Heart left ventricle (tissue), 13 donors: ENCODE data around the gene RDH11.

Experiments
- POLR2A ChIP-seq, 2 donors: fragments of 450-650 bp; IDR thresholded peaks; one replicate each; pipeline ENCODE4 v1.6.1; 2017; ENCODE audit warnings: antibody characterized with exemption in 2 of 2, mild to moderate bottlenecking in 2 of 2, moderate library complexity in 2 of 2
- TF ChIP-seq, protein P1 (sequence below), 12 donors: fragments of 200-600 bp; sonication (generic) in 4 of 12; IDR thresholded peaks; one replicate each; pipeline versions ENCODE4 v1.5.0 to v1.8.0; 2018 to 2022; ENCODE audit warnings: antibody characterized with exemption in 12 of 12, mild to moderate bottlenecking in 5 of 12
- donor health status: ischemic (EF 13 %, LVEDD 7.1; RV severe dilation, severe dysfunction).
- donor health status: DM: no; HTN: yes; CAD: no.
- donor health status: DM: no; HTN: no; CAD: no.
- donor health status: ischemic (EF 25% LVEDD 6.9; RV normal size, moderate dysfunction).
- donor health status: ischemic (EF 25% LVEDD 5.7; RV mildly dilated, moderate dysfunction).
- donor health status: ischemic (EF 35%, LVEDD 5.7; RV mildly dilated, moderate dysfunction).
- donor health status: nonischemic (EF 11% LVEDD 7.7; RV severe dilation, severe dysfunction).
- donor health status: DM: yes; HTN: yes; CAD: no.
- donor health status: PGD.
- donor health status: ischemic (EF 29% LVEDD 5.4; RV normal size, mild dysfunction).
- donor health status: nonischemic (EF 23%, LVEDD 6.1; RV moderate dilation, normal function).

DNA sequence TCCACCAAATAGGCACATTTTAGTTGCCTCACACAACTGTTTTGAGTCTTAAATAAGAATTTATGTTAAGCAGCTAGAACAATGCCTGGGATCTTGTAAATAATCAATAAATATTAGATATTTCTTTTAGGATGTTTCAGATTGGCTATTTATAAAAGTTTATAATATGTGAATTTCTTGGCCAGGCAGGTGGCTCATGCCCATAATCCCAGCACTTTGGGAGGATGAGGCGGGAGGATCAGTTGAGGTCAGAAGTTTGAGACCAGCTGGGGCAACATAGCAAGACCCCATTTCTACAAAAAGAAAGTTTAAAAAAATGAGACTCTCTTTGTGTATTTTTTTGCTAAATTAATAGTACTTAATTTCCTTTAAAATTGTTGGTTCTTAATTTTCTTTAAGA lies 54.1 kb downstream of the RDH11 start:
- TF ChIP-seq POLR2A (IDR thresholded peaks at IDR 0.05) = no peak
- TF ChIP-seq, protein P1, sequence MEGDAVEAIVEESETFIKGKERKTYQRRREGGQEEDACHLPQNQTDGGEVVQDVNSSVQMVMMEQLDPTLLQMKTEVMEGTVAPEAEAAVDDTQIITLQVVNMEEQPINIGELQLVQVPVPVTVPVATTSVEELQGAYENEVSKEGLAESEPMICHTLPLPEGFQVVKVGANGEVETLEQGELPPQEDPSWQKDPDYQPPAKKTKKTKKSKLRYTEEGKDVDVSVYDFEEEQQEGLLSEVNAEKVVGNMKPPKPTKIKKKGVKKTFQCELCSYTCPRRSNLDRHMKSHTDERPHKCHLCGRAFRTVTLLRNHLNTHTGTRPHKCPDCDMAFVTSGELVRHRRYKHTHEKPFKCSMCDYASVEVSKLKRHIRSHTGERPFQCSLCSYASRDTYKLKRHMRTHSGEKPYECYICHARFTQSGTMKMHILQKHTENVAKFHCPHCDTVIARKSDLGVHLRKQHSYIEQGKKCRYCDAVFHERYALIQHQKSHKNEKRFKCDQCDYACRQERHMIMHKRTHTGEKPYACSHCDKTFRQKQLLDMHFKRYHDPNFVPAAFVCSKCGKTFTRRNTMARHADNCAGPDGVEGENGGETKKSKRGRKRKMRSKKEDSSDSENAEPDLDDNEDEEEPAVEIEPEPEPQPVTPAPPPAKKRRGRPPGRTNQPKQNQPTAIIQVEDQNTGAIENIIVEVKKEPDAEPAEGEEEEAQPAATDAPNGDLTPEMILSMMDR (IDR thresholded peaks at IDR 0.05) = no peak
